Progenitor cell of endocrine pancreas (in vitro differentiated cells): ENCODE data around the gene ERC1. TPM values are rescaled to one million over a fixed set of nuclear protein-coding genes. Genes with fewer than 3 reads are reported as not detected.
A peak's percentile ranks its signal among the peaks of the same experiment; 100 is the strongest.

Experiments
- DNase-seq: peaks from one replicate; pipeline ENCODE4 v3.0.0; 2021; ENCODE audit warnings: low spot score; ENCODE audit not compliant: unreplicated experiment
- H3K27ac Mint-ChIP-seq: 2 replicates; pipeline ENCODE4 v1.8.0; 2021; ENCODE audit warnings: mild to moderate bottlenecking, moderate library complexity, mixed read lengths
- H3K27me3 Mint-ChIP-seq: 2 replicates; pipeline ENCODE4 v1.8.0; 2021; ENCODE audit warnings: mixed read lengths
- H3K36me3 Mint-ChIP-seq: 2 replicates; pipeline ENCODE4 v1.8.0; 2022; ENCODE audit warnings: mixed read lengths; ENCODE audit not compliant: insufficient read depth
- H3K4me1 Mint-ChIP-seq: 2 replicates; pipeline ENCODE4 v1.8.0; 2021; ENCODE audit warnings: low read depth, mixed read lengths
- H3K4me3 Mint-ChIP-seq: 2 replicates; pipeline ENCODE4 v1.8.0; 2021; ENCODE audit warnings: low read depth, mild to moderate bottlenecking, moderate library complexity, mixed read lengths
- H3K9me3 Mint-ChIP-seq: 2 replicates; pipeline ENCODE4 v1.8.0; 2021; ENCODE audit warnings: low read depth, mixed read lengths
- total RNA-seq: library from RNA; stranded (reverse); gene quantifications from 2 replicates; pipeline ENCODE4 v1.2.1, GENCODE V29; 2021
- TF ChIP-seq, protein P1 (sequence below): fragments of 200-600 bp; sonication (generic); IDR thresholded peaks from one replicate; pipeline ENCODE4 v1.5.0; 2021; ENCODE audit warnings: antibody characterized with exemption, mild to moderate bottlenecking; ENCODE audit not compliant: unreplicated experiment

ERC1 gene
- total RNA-seq, 1 donor from 2014 or later, result 146 TPM

DNA sequence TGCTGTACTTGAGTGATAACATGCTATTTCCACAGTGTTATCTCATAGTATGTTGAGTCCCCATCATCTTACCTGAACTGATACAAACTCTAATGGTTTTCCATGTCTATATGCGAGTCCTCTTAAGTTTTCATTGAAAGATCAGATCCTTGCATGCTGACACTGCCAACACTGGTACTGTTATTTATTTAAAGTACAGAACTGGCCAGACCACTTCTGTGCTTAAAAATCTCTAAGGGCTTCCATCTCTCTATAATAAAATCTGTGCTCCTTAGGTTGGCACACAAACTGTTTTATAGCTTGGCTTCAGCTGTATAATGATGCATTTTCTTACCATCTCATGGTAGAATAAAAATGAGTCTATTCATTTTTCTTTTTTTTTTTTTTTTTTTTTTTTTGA is 188.1 kb downstream of the ERC1 start:
- TF ChIP-seq, protein P1, sequence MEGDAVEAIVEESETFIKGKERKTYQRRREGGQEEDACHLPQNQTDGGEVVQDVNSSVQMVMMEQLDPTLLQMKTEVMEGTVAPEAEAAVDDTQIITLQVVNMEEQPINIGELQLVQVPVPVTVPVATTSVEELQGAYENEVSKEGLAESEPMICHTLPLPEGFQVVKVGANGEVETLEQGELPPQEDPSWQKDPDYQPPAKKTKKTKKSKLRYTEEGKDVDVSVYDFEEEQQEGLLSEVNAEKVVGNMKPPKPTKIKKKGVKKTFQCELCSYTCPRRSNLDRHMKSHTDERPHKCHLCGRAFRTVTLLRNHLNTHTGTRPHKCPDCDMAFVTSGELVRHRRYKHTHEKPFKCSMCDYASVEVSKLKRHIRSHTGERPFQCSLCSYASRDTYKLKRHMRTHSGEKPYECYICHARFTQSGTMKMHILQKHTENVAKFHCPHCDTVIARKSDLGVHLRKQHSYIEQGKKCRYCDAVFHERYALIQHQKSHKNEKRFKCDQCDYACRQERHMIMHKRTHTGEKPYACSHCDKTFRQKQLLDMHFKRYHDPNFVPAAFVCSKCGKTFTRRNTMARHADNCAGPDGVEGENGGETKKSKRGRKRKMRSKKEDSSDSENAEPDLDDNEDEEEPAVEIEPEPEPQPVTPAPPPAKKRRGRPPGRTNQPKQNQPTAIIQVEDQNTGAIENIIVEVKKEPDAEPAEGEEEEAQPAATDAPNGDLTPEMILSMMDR, result no peak
- Mint-ChIP-seq H3K27ac (no peak overlapping the region), H3K27me3 (no peaks in the 10 kb centered on the region), H3K4me3 (no peak overlapping the region), H3K36me3 (peaks cover 35% of the 10 kb centered on the region), H3K9me3 (peaks cover 10% of the 10 kb centered on the region), H3K4me1 (peaks cover 11% of the 10 kb centered on the region)
- no peak for DNase-seq

DNA sequence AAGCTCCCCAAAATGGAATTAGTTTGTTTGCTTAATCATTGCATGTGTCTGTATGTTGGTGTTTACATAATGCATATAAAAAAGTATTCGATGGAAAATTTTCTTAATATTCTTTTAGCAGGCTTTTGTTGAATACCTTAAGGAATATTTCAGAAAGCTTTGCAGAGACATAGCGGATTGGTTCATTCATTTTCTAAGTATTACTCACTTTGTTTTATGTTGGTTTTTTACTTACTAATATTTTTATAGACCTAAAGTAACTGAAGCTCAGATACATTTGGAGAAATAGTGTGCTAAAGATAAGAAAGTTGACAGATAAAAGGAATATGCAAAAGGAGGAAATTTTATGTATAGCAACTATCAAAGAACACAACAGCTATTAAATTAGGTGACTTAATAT is 191.0 kb downstream of the ERC1 start:
- Mint-ChIP-seq H3K27ac (no peak overlapping the region), H3K27me3 (no peaks in the 10 kb centered on the region), H3K4me3 (no peak overlapping the region), H3K36me3 (peaks cover 30% of the 10 kb centered on the region), H3K9me3 (peaks cover 4% of the 10 kb centered on the region), H3K4me1 (peaks cover 14% of the 10 kb centered on the region)
- no peak for DNase-seq
- TF ChIP-seq, protein P1, result no peak

DNA sequence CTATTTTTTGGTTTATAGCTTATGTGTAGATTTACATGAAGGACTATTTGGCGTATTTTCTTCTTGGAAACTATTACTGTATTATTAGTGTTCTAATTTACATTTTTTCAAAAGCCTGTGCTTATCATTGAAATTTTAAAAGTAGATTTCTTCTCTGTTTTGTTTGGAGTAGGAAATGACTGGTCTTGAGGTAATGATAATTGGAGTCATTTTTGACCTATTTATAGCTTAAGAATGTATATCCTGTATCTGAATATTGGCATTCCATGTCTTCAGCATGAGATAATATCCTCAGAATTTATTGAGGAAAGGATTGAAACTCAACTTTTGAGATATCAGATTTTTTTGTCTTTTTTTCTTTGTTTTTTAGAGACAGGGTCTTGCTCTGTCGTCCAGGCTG is 193.4 kb downstream of the ERC1 start:
- Mint-ChIP-seq H3K27me3 (no peaks in the 10 kb centered on the region), H3K4me3 (no peak overlapping the region), H3K27ac (peak overlapping the region; percentile 13), H3K4me1 (peaks cover 22% of the 10 kb centered on the region), H3K36me3 (peaks cover 29% of the 10 kb centered on the region), H3K9me3 (no peaks in the 10 kb centered on the region)
- TF ChIP-seq, protein P1, result no peak
- no peak for DNase-seq

DNA sequence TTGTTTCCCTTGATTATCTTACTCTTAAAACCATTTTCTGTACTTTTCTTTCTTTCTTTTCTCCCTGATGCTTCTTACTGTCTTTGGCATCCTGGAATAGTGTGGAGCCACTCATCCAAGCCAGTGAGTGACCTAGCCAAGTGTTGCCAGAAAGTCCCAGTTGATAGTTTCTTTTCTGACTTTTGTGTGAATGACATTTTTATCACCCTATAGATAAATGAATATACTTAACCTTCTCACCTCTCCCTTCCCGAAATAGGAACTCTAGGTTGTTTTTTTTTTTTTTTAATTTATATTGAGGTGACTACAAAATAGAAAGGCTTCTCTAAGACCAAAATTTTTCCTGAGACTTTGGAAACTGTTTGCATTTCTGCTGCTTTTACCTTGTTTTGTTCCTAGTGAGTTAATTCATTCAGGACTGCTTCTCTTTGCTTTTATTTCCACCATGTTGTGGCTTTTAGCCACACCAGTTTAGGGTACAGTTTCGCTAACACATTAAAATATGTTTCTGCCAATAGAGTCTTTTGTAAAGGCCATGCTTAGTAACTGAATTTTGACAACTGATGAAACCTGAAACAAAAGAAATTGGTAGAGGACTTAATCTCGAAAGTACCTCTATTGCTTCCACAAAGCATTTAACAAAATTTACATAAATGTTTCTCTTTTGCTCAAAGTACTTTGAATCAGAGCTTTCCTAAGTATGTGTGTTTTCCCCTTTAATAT is 194.6 kb downstream of the ERC1 start:
- peak overlapping the region; percentile 63 for H3K27ac Mint-ChIP-seq

DNA sequence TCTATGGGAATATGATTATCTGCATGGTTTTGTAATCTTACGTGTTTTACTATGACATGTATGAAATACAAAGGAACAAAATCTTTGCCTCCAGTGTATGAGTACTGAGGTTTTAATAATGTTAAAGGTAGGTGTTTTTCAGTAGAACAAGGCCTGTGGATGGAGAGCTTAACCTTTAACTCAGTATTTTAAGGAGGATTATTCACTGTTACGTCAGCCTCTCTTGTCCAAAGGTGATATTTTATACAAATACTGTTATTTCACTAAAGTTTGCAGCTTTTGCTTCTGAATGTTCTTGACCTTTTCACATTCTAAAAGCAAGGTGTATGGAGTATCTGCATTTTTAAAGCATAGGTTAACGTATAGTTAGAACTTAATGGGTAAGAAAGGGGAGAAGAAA is 195.3 kb downstream of the ERC1 start:
- H3K36me3 Mint-ChIP-seq, result peaks cover 29% of the 10 kb centered on the region
- peaks cover 32% of the 10 kb centered on the region for H3K4me1 Mint-ChIP-seq
- DNase-seq, result no peak
- H3K4me3 Mint-ChIP-seq, result peak overlapping the region; percentile 10
- peak overlapping the region; percentile 53 for H3K27ac Mint-ChIP-seq
- H3K9me3 Mint-ChIP-seq, result no peaks in the 10 kb centered on the region
- TF ChIP-seq, protein P1, result no peak
- no peaks in the 10 kb centered on the region for H3K27me3 Mint-ChIP-seq

More for the DNA sequence above, 194.6 kb downstream of the ERC1 start:
- Mint-ChIP-seq H3K9me3 (no peaks in the 10 kb centered on the region), H3K4me1 (peaks cover 29% of the 10 kb centered on the region), H3K27me3 (no peaks in the 10 kb centered on the region), H3K36me3 (peaks cover 29% of the 10 kb centered on the region), H3K4me3 (no peak overlapping the region)
- TF ChIP-seq, protein P1, result no peak
- no peak for DNase-seq
